Activated naive CD4-positive, alpha-beta T cell treated with Interleukin-2 at 50 U/mL for 16 hours (primary cell): ENCODE data around the gene SPAAR.
A peak's percentile ranks its signal among the peaks of the same experiment; 100 is the strongest.
"Not testable (repeated sequence)": the region's sequence is repeated elsewhere in the genome, so short reads cannot be mapped to it uniquely, and the experiment has no call there.

Experiments
- DNase-seq: peaks from one replicate; pipeline ENCODE4 v3.0.0-alpha.2; 2020

SPAAR gene

GRCh38 chr9:35905051-35905781 is 4.1 kb upstream of the SPAAR start:
- no peak for DNase-seq

- DNase-seq: no peak
Measured at GRCh38 chr9:35905912-35906679, 3.2 kb upstream of the SPAAR start, which contains the start of gene HRCT1. Gene HRCT1 (plus strand): TSS chr9:35906202. CDS start chr9:35906288, 86 bp downstream.

- DNase-seq: no peak
Measured at GRCh38 chr9:35906923-35907699, 2.2 kb upstream of the SPAAR start.

GRCh38 chr9:35907711-35908503 is 1.4 kb upstream of the SPAAR start:
- DNase-seq: no peak

GRCh38 chr9:35908504-35909125 is 675 bp upstream of the SPAAR start:
- DNase-seq: no peak

GRCh38 chr9:35909687-35910612 is 660 bp downstream of the SPAAR start:
- DNase-seq: no peak

- peak; percentile 41 for DNase-seq
Measured at GRCh38 chr9:35910613-35911359, 1.5 kb downstream of the SPAAR start.

GRCh38 chr9:35911690-35912089 is 2.4 kb downstream of the SPAAR start:
- no peak for DNase-seq

GRCh38 chr9:35912791-35913400 is 3.6 kb downstream of the SPAAR start:
- no peak for DNase-seq

GRCh38 chr9:35913429-35913828 is 4.1 kb downstream of the SPAAR start:
- not testable (repeated sequence) for DNase-seq

GRCh38 chr9:35914301-35914807 is 5.1 kb downstream of the SPAAR start:
- DNase-seq: no peak

GRCh38 chr9:35915681-35916294 is 6.5 kb downstream of the SPAAR start:
- DNase-seq: no peak

- no peak for DNase-seq
Measured at GRCh38 chr9:35917261-35917660, 8.0 kb downstream of the SPAAR start.

GRCh38 chr9:35918780-35919179 is 9.5 kb downstream of the SPAAR start:
- no peak for DNase-seq

- DNase-seq: no peak
Measured at GRCh38 chr9:35919212-35920008, 10.1 kb downstream of the SPAAR start.

GRCh38 chr9:35920051-35920620 is 10.8 kb downstream of the SPAAR start:
- DNase-seq: no peak

GRCh38 chr9:35923598-35923926 is 14.3 kb downstream of the SPAAR start:
- no peak for DNase-seq
